GM12801 (cell line): Measurements from ENCODE around the gene AP4B1.

ENCODE experiments used
- CTCF ChIP-seq: IDR thresholded peaks from one replicate; pipeline ENCODE4 v1.5.1; 2011; ENCODE audit warnings: control low read depth; ENCODE audit not compliant: insufficient read length; ENCODE audit errors: extremely low read depth

Gene AP4B1

GRCh38 chr1:113913887-113914664, 9.5 kb upstream of the AP4B1 start:
- no peak for TF ChIP-seq CTCF

DNA sequence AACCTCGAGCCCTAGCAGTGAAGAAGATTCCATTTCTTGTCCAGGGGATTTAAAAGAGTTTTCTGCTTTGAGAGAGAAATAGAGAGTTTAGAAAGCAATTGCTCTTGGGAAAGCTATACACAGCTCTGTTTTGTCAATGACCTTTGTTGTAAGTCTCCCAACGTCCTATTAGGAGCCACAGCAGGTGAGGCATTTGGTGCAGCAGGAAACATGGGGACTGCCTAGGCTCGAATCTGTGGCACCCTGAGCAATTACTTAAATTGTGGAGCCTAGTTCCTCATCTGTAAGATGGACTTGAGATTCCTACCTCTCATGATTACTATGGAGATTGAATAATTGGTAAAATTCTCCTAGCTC, 8.7 kb upstream of the AP4B1 start:
- no peak for TF ChIP-seq CTCF

DNA sequence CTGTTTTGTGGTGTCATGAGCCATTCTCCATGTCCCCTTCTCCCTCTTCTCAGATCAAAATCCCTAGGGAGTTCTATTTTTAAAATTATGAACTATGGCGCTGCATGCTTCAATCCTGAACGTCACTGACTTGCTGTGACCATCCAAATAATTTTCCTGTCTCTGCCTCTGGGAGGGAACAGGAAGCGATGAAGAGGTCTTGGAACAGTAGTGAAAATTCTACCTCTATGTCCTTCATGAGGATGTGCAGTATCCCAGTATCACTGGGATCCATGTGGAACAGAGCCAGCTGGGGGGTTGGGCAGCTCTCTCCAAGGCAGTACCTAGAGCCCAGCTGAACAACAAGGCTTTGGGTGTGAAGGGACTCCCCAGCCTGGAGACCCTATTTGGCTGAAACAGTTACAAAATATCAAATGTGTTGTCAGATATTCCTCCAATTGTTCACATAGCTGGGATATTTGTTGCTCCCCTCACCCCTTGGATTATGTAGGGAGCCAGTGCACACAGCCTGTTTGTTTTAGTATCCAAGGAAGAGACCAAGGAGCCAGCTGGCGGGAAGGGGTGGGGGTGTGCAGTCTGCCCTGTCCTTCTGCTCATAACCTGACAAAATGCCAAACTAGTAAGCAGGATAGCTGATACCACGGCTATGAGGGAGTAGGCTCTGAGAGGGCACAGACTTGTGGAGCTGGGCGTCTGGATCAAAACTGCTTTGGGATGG, 8.2 kb upstream of the AP4B1 start:
- no peak for TF ChIP-seq CTCF

GRCh38 chr1:113905435-113905861, 849 bp upstream of the AP4B1 start:
- TF ChIP-seq CTCF = no peak

DNA sequence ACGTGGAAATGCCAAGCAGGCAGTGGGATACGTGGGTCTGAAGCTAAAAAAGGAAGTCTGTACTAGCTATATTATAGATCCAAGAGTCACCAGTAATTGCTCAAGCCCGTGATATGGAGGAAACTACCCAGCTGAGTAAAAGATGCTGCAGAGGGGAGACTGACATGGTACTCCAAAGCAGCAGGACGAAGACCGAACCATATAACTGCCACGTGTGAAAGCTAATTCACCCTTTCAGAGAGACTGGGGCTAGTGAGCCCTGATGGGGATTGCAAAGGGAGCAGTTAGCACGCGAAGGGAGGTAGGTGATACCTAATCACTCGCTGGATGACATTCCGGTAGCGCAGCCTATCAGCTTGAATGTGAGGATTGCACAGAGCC, 316 bp downstream of the AP4B1 start:
- TF ChIP-seq CTCF = no peak

DNA sequence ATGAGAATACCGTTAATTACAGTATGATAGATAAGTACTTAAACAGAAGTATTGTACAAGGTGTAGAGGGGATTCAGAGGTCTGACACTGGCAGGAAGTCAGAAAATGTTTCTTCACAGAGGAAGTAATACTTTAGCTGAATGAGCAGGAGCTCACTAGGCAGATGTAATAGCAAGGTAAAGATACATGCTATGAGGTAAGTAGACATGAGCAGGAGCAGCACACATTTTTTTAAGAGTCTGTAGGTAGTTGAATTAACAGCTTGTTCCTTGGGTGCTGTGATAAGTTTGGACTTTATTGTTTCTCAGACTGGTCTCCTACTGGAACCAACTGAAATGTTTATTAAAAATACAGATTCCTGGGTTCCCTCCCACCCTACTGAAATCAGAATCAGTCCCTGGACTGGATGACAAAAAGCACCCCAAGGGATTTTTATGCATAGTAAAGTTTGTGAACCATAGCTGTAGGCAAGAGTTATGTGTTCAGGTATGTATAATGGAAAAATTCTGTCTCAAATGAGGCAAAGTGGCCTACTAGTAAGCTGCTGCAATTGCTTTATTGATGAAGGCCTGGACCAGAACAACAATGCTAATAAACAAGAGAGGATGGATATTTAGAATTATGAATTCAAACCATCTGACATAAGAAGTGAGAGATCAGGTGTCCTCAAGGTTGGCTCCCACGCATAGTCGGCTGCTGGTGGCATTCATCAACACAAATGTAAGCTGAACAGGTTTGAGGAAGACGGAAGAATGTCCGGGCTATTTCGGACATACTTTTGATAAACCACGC, 902 bp downstream of the AP4B1 start:
- TF ChIP-seq CTCF = no peak

DNA sequence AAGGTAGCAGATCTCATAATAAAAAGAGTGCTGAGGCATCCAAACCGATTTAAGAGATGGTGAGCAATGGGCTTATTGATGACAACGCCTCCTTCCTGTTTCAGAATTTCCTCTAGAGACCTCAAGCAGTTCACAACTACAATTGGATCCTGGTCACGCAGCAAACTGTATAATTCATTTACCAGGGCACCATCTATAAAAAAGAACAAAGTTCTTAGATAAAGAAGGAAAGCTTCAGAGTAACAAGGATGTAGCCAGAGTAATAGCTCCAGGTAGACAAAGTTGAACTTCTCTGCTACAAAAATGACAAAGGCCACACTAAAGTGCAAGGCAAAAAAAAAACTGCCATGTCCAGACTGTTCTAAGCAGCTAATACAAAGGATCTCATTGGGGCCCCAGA, 3.4 kb downstream of the AP4B1 start:
- no peak for TF ChIP-seq CTCF
